RWPE2 (cell line): ENCODE measurements around the gene PLVAP.

Experiments
- ATAC-seq: fragments of 200-7000 bp; cut with Tn5 transposase; 3 replicates; pipeline ENCODE4 v1.9.1; 2021; ENCODE audit warnings: low read depth
- DNase-seq: peaks from one replicate; pipeline ENCODE4 v3.0.0-alpha.2; 2020; ENCODE audit warnings: low spot score
- H3K27ac ChIP-seq: fragments of 450-650 bp; 2 replicates; pipeline ENCODE4 v1.5.1; 2017; ENCODE audit warnings: mild to moderate bottlenecking; ENCODE audit not compliant: poor library complexity, severe bottlenecking
- H3K27me3 ChIP-seq: fragments of 250-450 bp; sonication (Bioruptor Pico); 2 replicates; pipeline ENCODE4 v1.5.1; 2021; ENCODE audit warnings: mild to moderate bottlenecking, moderate library complexity; ENCODE audit not compliant: insufficient read depth, poor library complexity, severe bottlenecking
- H3K36me3 ChIP-seq: fragments of 250-450 bp; sonication (Bioruptor Pico); 2 replicates; pipeline ENCODE4 v1.5.1; 2020; ENCODE audit warnings: low read depth, mild to moderate bottlenecking, moderate library complexity
- H3K4me1 ChIP-seq: fragments of 250-450 bp; sonication (Bioruptor Pico); 2 replicates; pipeline ENCODE4 v1.5.1; 2021; ENCODE audit warnings: mild to moderate bottlenecking, moderate library complexity; ENCODE audit not compliant: insufficient read depth, poor library complexity, severe bottlenecking
- H3K4me3 ChIP-seq: fragments of 250-450 bp; sonication (Bioruptor Pico); 2 replicates; pipeline ENCODE4 v1.5.1; 2021; ENCODE audit warnings: mild to moderate bottlenecking, moderate library complexity; ENCODE audit not compliant: severe bottlenecking
- H3K9me3 ChIP-seq: fragments of 250-450 bp; sonication (Bioruptor Pico); 2 replicates; pipeline ENCODE4 v1.5.1; 2021; ENCODE audit warnings: mild to moderate bottlenecking, moderate library complexity; ENCODE audit not compliant: severe bottlenecking
- CTCF ChIP-seq: fragments of 450-650 bp; IDR thresholded peaks from one replicate; pipeline ENCODE4 v1.5.1; 2017; ENCODE audit warnings: mild to moderate bottlenecking, moderate library complexity; ENCODE audit not compliant: poor library complexity, severe bottlenecking

PLVAP gene

GRCh38 chr19:17332360-17332676 lies 44.8 kb downstream of the PLVAP start:
- no peaks in the 10 kb centered on the region for H3K9me3 ChIP-seq
- peaks cover 6% of the 10 kb centered on the region for H3K36me3 ChIP-seq
- no peak for DNase-seq
- no peak for TF ChIP-seq CTCF
- no peak for ATAC-seq
- H3K27ac ChIP-seq, result no peak overlapping the region
- H3K4me1 ChIP-seq, result no peaks in the 10 kb centered on the region
- no peaks in the 10 kb centered on the region for H3K27me3 ChIP-seq
- no peak overlapping the region for H3K4me3 ChIP-seq

GRCh38 chr19:17331045-17331558 lies 46.0 kb downstream of the PLVAP start:
- Histone ChIP-seq H3K36me3 (peaks cover 6% of the 10 kb centered on the region), H3K27ac (no peak overlapping the region), H3K9me3 (no peaks in the 10 kb centered on the region), H3K4me3 (no peak overlapping the region), H3K4me1 (peaks cover 10% of the 10 kb centered on the region), H3K27me3 (no peaks in the 10 kb centered on the region)
- DNase-seq (no peak), ATAC-seq (no peak)
- no peak for TF ChIP-seq CTCF

GRCh38 chr19:17330262-17331044 lies 46.7 kb downstream of the PLVAP start:
- DNase-seq, result peak; percentile 47
- no peak overlapping the region for H3K27ac ChIP-seq
- peaks cover 13% of the 10 kb centered on the region for H3K4me1 ChIP-seq
- no peaks in the 10 kb centered on the region for H3K27me3 ChIP-seq
- H3K4me3 ChIP-seq, result no peak overlapping the region
- no peak for TF ChIP-seq CTCF
- ATAC-seq, result no peak
- no peaks in the 10 kb centered on the region for H3K9me3 ChIP-seq
- H3K36me3 ChIP-seq, result peaks cover 6% of the 10 kb centered on the region

GRCh38 chr19:17329366-17330261 lies 47.5 kb downstream of the PLVAP start:
- H3K36me3 ChIP-seq, result peaks cover 6% of the 10 kb centered on the region
- TF ChIP-seq CTCF, result no peak
- DNase-seq, result no peak
- no peaks in the 10 kb centered on the region for H3K9me3 ChIP-seq
- peaks cover 13% of the 10 kb centered on the region for H3K4me1 ChIP-seq
- no peak overlapping the region for H3K27ac ChIP-seq
- no peaks in the 10 kb centered on the region for H3K27me3 ChIP-seq
- ATAC-seq, result no peak
- no peak overlapping the region for H3K4me3 ChIP-seq
